SK-N-SH (cell line): ENCODE results near the gene ZDHHC21. TPM values are rescaled to one million over a fixed set of nuclear protein-coding genes. Genes with fewer than 3 reads are reported as not detected.

Experiments
- CTCF ChIA-PET: fragments of 300-600, 350-600 bp; formaldehyde crosslinking; extraction: SDS; loops from one replicate; lab custom pipeline; 2021; lab: Yijun Ruan, JAX
- POLR2A ChIA-PET: fragments of 350-600 bp; sonication (Branson Sonifier 250); formaldehyde crosslinking; extraction: SDS; loops from one replicate; lab custom pipeline; 2020; ENCODE audit warnings: antibody characterized with exemption, inconsistent platforms; lab: Yijun Ruan, JAX
- DNase-seq: peaks from one replicate; pipeline ENCODE4 v3.0.0; 2012
- H2AFZ ChIP-seq: fragments of 200-600 bp; sonication (generic); 2 replicates; pipeline ENCODE4 v1.8.1; 2016; ENCODE audit warnings: antibody characterized with exemption, mild to moderate bottlenecking, low read depth
- H3F3A ChIP-seq: fragments of 200-600 bp; sonication (generic); replicated peaks from 2 replicates; pipeline ENCODE3; 2016; ENCODE audit warnings: antibody characterized with exemption, mild to moderate bottlenecking; ENCODE audit not compliant: insufficient read depth
- H3K27ac ChIP-seq, 2 experiments: fragments of 200-500 bp in 1 of 2; fragments of 200-600 bp in 1 of 2; sonication (Bioruptor generic) in 1 of 2; sonication (generic), shearing (Covaris generic) in 1 of 2; 2 replicates each; pipeline versions ENCODE4 v1.5.1 to v1.6.1; 2014 to 2016; ENCODE audit warnings: low read depth in 2 of 2, inconsistent platforms in 1 of 2, low read length in 1 of 2, mild to moderate bottlenecking in 1 of 2, mixed read lengths in 1 of 2
- H3K27me3 ChIP-seq: fragments of 200-600 bp; sonication (generic), shearing (Covaris generic); 2 replicates; pipeline ENCODE4 v1.6.1; 2016; ENCODE audit warnings: mixed run types; ENCODE audit not compliant: insufficient read depth
- H3K36me3 ChIP-seq, 2 experiments: fragments of 200-500 bp in 1 of 2; fragments of 200-600 bp in 1 of 2; sonication (Bioruptor generic) in 1 of 2; sonication (generic) in 1 of 2; replicated peaks in 1 of 2; 2 replicates each; pipeline versions ENCODE3 to v1.5.1; 2014 to 2016; ENCODE audit warnings: low read length in 1 of 2, mild to moderate bottlenecking in 1 of 2; ENCODE audit not compliant: insufficient read depth in 2 of 2, control insufficient read depth in 1 of 2
- H3K4me1 ChIP-seq, 2 experiments: fragments of 200-500 bp in 1 of 2; fragments of 200-600 bp in 1 of 2; sonication (Bioruptor generic) in 1 of 2; sonication (generic), shearing (Covaris generic) in 1 of 2; 2 replicates each; pipeline versions ENCODE4 v1.5.1 to v1.6.1; 2014 to 2016; ENCODE audit warnings: low read depth in 1 of 2, low read length in 1 of 2, mixed run types in 1 of 2; ENCODE audit not compliant: insufficient read depth in 2 of 2, control insufficient read depth in 1 of 2
- H3K4me2 ChIP-seq: fragments of 200-600 bp; sonication (generic), shearing (Covaris generic); 2 replicates; pipeline ENCODE4 v1.6.1; 2017; ENCODE audit warnings: mixed run types
- H3K4me3 ChIP-seq, 2 experiments: fragments of 200-500 bp in 1 of 2; fragments of 200-600 bp in 1 of 2; sonication (Bioruptor generic) in 1 of 2; sonication (generic), shearing (Covaris generic) in 1 of 2; 2 replicates each; pipeline versions ENCODE4 v1.5.1 to v1.8.1; 2014 to 2016; ENCODE audit warnings: low read depth in 2 of 2, inconsistent platforms in 1 of 2, low read length in 1 of 2, mild to moderate bottlenecking in 1 of 2, mixed read lengths in 1 of 2, moderate library complexity in 1 of 2
- H3K79me2 ChIP-seq: fragments of 200-600 bp; sonication (generic); 2 replicates; pipeline ENCODE4 v1.8.1; 2017; ENCODE audit warnings: mild to moderate bottlenecking; ENCODE audit not compliant: insufficient read depth
- H3K9ac ChIP-seq: fragments of 200-600 bp; sonication (generic); 2 replicates; pipeline ENCODE4 v1.6.1; 2017; ENCODE audit warnings: mixed run types
- H3K9me2 ChIP-seq: fragments of 200-600 bp; sonication (generic); 2 replicates; pipeline ENCODE4 v1.6.1; 2017; ENCODE audit warnings: mixed run types
- H3K9me3 ChIP-seq: fragments of 200-600 bp; sonication (generic); 2 replicates; pipeline ENCODE4 v1.6.1; 2017; ENCODE audit warnings: mixed run types, mild to moderate bottlenecking, moderate library complexity
- H4K20me1 ChIP-seq: fragments of 200-600 bp; sonication (generic); 2 replicates; pipeline ENCODE4 v1.6.1; 2017; ENCODE audit warnings: mild to moderate bottlenecking, mixed run types; ENCODE audit not compliant: insufficient read depth
- FOSL2 ChIP-seq: IDR thresholded peaks from 2 replicates; pipeline ENCODE4 v1.4.0; 2012; ENCODE audit warnings: low read depth, mild to moderate bottlenecking, moderate library complexity, borderline replicate concordance
- FOXJ3 ChIP-seq: sonication (generic); formaldehyde crosslinking; IDR thresholded peaks from 2 replicates; pipeline ENCODE4 v1.5.1; 2020; ENCODE audit warnings: mild to moderate bottlenecking, missing genetic modification reagents
- FOXM1 ChIP-seq: IDR thresholded peaks from 2 replicates; pipeline ENCODE4 v1.4.0; 2012; ENCODE audit warnings: low read depth, mild to moderate bottlenecking
- GATA2 ChIP-seq: sonication (generic); formaldehyde crosslinking; IDR thresholded peaks from 2 replicates; pipeline ENCODE4 v1.5.0; 2020; ENCODE audit warnings: mild to moderate bottlenecking, missing genetic modification reagents
- MEF2A ChIP-seq: IDR thresholded peaks from 2 replicates; pipeline ENCODE4 v1.4.0; 2012; ENCODE audit warnings: low read depth, borderline replicate concordance
- NFIC ChIP-seq: IDR thresholded peaks from 2 replicates; pipeline ENCODE4 v1.4.0; 2012; ENCODE audit warnings: borderline replicate concordance
- PBX3 ChIP-seq: IDR thresholded peaks from 2 replicates; pipeline ENCODE4; 2012
- RCOR1 ChIP-seq: fragments of 150-350 bp; IDR thresholded peaks from 2 replicates; pipeline ENCODE4 v1.6.1; 2017; ENCODE audit warnings: antibody characterized with exemption, low read length
- REST ChIP-seq: IDR thresholded peaks from 2 replicates; pipeline ENCODE4 v1.6.1; 2012; ENCODE audit warnings: mild to moderate bottlenecking, low read depth, low read length, moderate library complexity
- RXRA ChIP-seq: IDR thresholded peaks from 2 replicates; pipeline ENCODE4 v1.4.0; 2012; ENCODE audit warnings: low read depth, mild to moderate bottlenecking, borderline replicate concordance
- whole genome bisulfite sequencing: methylation state at CpG from one replicate; pipeline ENCODE4 v1.1.6; 2017; ENCODE audit warnings: low lambda C conversion rate; 5-methylcytosine and 5-hydroxymethylcytosine counted together
- polyA plus RNA-seq, 3 experiments: library from polyadenylated mRNA; depleted of rRNA; stranded (reverse); fragments of >200 nt; gene quantifications; 2 replicates each; pipeline ENCODE4 v1.2.3, GENCODE V29; 2012
- TF ChIP-seq, protein P1 (sequence below): IDR thresholded peaks from 2 replicates; pipeline ENCODE4 v1.4.0; 2012; ENCODE audit warnings: low read depth, borderline replicate concordance
- TF ChIP-seq, protein P2 (sequence below): fragments of 150-350 bp; IDR thresholded peaks from 2 replicates; pipeline ENCODE4 v1.6.1; 2016; ENCODE audit warnings: mild to moderate bottlenecking, low read depth, low read length
- TF ChIP-seq, protein P3 (sequence below): fragments of 150-350 bp; IDR thresholded peaks from 2 replicates; pipeline ENCODE4 v1.6.1; 2017; ENCODE audit warnings: antibody characterized with exemption, low read length, low read depth, borderline replicate concordance

The ZDHHC21 gene
- polyA plus RNA-seq, 1 of the 3 experiments (the other 2 are of a cell fraction): 2.9 TPM

DNA sequence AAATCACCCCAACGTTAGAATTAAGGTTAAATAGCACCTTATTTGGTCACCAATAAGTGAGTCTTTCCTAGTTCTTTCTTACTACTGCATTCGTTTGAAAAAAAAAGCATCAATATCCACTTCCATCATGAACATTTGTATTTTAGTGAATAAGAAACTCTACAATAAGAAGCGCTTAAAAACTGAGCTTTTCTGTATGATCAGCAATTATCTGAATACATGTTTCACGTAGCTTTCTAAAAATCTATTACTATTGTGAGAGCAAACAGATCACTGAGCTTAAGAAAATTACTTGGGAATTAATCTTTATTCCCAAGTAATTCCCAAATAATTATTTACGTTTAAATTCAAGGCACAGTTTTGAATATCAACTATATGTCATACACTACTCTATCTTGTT is 32.5 kb downstream of the ZDHHC21 start:
- 89% methylated on average over 5 of the region's 5 CpGs for WGBS
- no peaks in the 10 kb centered on the region for H3K27me3 ChIP-seq
- no peak for TF ChIP-seq MEF2A
- TF ChIP-seq FOXJ3 (CRISPR knock-in tag): no peak
- no peak for TF ChIP-seq FOSL2
- TF ChIP-seq FOXM1: no peak
- TF ChIP-seq, all 33 proteins: peak for 0
- Histone ChIP-seq H3K9me3 (no peaks in the 10 kb centered on the region), H3K79me2 (no peaks in the 10 kb centered on the region), H3K4me3 (no peak overlapping the region), H3K4me1 (no peaks in the 10 kb centered on the region; a peak in 1 of 4 replicates), H3K9me2 (peaks cover 3% of the 10 kb centered on the region; the same call in 1 of the 2 replicates), H2AFZ (no peak overlapping the region), H3K9ac (no peak overlapping the region), H3K4me2 (no peak overlapping the region), H3K36me3 (peaks cover 22 to 45% of the 10 kb centered on the region in 2 experiments), H4K20me1 (no peaks in the 10 kb centered on the region), H3F3A (peaks cover 6% of the 10 kb centered on the region), H3K27ac (no peak overlapping the region)
- ChIA-PET CTCF (interaction anchor here (0.7 to 3.5 kb wide), 44 partner anchors 8 to 1627 kb away, joined by 3 to 25 read pairs (median 6); no protein-coding TSS in a partner anchor), POLR2A (no interaction called here)
- DNase-seq: no peak

- ChIA-PET CTCF (interaction anchor here (0.6 to 1.5 kb wide), 2 partner anchors 212 to 221 kb away, joined by 3 to 4 read pairs; no protein-coding TSS in a partner anchor), POLR2A (no interaction called here)
- no peak overlapping the region for H3K4me3 ChIP-seq
- no peak overlapping the region for H3K9ac ChIP-seq
- no peak overlapping the region for H2AFZ ChIP-seq
- no peaks in the 10 kb centered on the region for H3K79me2 ChIP-seq
- TF ChIP-seq NFIC (no peak), PBX3 (no peak), FOSL2 (no peak), RXRA (no peak), GATA2 (no peak), RCOR1 (no peak), REST (no peak), FOXJ3 (CRISPR knock-in tag) (no peak)
- TF ChIP-seq, protein P1, sequence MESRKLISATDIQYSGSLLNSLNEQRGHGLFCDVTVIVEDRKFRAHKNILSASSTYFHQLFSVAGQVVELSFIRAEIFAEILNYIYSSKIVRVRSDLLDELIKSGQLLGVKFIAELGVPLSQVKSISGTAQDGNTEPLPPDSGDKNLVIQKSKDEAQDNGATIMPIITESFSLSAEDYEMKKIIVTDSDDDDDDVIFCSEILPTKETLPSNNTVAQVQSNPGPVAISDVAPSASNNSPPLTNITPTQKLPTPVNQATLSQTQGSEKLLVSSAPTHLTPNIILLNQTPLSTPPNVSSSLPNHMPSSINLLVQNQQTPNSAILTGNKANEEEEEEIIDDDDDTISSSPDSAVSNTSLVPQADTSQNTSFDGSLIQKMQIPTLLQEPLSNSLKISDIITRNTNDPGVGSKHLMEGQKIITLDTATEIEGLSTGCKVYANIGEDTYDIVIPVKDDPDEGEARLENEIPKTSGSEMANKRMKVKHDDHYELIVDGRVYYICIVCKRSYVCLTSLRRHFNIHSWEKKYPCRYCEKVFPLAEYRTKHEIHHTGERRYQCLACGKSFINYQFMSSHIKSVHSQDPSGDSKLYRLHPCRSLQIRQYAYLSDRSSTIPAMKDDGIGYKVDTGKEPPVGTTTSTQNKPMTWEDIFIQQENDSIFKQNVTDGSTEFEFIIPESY: no peak
- TF ChIP-seq, protein P2, sequence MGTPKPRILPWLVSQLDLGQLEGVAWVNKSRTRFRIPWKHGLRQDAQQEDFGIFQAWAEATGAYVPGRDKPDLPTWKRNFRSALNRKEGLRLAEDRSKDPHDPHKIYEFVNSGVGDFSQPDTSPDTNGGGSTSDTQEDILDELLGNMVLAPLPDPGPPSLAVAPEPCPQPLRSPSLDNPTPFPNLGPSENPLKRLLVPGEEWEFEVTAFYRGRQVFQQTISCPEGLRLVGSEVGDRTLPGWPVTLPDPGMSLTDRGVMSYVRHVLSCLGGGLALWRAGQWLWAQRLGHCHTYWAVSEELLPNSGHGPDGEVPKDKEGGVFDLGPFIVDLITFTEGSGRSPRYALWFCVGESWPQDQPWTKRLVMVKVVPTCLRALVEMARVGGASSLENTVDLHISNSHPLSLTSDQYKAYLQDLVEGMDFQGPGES: no peak
- TF ChIP-seq, protein P3, sequence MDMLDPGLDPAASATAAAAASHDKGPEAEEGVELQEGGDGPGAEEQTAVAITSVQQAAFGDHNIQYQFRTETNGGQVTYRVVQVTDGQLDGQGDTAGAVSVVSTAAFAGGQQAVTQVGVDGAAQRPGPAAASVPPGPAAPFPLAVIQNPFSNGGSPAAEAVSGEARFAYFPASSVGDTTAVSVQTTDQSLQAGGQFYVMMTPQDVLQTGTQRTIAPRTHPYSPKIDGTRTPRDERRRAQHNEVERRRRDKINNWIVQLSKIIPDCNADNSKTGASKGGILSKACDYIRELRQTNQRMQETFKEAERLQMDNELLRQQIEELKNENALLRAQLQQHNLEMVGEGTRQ: no peak
- TF ChIP-seq, all 33 proteins: peak for 0
- H3K27me3 ChIP-seq: no peaks in the 10 kb centered on the region
- peaks cover 17% of the 10 kb centered on the region; the same call in 1 of the 2 replicates for H3K9me3 ChIP-seq
- no peaks in the 10 kb centered on the region for H3K4me1 ChIP-seq
- no peak for DNase-seq
- H3K9me2 ChIP-seq: no peaks in the 10 kb centered on the region
- no peak overlapping the region for H3K27ac ChIP-seq
- peaks cover 6% of the 10 kb centered on the region for H3F3A ChIP-seq
- no peak overlapping the region for H3K4me2 ChIP-seq
- no peaks in the 10 kb centered on the region for H4K20me1 ChIP-seq
- WGBS: 82% methylated on average over 1 of the region's 1 CpG
- peaks cover 41 to 76% of the 10 kb centered on the region in 2 experiments for H3K36me3 ChIP-seq
These were observed 38.3 kb downstream of the ZDHHC21 start for GRCh38 chr9:14654932-14655331.
